Islet precursor cell (in vitro differentiated cells): ENCODE measurements around the gene TCIRG1.

Experiments used
- DNase-seq: peaks from one replicate; pipeline ENCODE4 v3.0.0-alpha.2; 2018

Gene TCIRG1

DNA sequence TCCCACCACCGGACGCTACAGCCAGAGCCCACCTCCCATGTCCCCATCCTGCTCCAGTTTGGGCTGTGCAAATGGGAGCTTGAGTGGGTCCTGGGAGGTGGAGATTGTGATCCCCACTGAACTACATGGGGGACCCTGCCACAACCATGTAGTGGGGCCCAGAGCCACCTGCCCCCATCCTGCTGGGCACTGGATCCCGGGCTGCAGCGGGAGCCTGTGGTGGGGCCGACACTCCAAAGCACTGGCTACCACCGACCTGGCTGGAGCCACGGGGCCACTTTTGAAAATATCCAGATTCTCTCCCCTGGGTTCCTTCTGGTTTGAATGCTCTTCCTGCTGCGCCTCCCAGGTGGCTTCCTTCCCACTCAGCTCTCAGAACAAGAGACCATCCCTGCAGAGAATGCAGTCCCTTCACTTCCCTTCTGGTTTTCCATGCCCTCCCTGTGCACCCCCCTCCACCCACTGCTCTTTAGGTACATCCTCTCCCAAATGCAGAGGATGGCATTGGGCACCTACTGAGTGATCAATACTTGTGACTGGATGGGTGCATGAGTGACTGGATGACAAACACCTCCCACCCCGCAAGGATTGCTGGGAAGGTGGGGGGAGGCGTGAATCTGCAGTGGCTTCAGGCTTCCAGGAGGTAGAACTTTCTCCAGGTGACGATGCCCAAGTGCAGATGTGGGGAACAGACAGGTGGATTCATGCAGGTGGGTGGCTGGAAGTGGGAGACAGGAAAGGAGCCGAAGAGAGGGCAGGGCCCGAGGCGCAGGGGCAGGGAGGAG is 34.1 kb upstream of the TCIRG1 start:
- DNase-seq: no peak

DNA sequence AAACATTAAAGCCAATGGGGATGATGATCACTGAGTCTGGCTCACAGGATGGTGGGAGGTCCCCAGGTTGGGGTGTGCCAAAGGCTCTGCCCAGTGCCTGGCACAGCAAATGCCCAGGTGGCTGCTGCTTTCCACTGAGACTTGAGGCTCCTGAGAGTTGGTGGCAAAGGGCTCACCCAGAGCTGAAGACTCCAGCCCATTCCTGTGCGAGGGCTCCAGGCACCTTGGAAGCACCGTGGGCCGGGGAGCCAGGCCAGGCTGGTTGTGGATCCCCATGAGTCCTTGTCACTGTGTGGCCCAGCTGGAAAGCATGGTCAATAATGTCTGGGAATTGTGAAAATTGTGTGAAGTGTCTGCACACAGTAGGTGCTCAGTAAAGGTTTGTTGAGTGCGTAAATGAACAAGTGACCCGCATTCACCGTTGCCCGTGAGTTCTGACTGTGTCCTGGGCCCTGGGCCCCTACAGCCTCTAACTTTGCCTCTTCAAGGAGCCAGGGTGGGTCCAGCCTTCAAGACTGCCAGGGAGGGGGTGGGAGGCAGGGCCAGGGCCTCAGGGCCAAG is 32.1 kb upstream of the TCIRG1 start:
- no peak for DNase-seq

DNA sequence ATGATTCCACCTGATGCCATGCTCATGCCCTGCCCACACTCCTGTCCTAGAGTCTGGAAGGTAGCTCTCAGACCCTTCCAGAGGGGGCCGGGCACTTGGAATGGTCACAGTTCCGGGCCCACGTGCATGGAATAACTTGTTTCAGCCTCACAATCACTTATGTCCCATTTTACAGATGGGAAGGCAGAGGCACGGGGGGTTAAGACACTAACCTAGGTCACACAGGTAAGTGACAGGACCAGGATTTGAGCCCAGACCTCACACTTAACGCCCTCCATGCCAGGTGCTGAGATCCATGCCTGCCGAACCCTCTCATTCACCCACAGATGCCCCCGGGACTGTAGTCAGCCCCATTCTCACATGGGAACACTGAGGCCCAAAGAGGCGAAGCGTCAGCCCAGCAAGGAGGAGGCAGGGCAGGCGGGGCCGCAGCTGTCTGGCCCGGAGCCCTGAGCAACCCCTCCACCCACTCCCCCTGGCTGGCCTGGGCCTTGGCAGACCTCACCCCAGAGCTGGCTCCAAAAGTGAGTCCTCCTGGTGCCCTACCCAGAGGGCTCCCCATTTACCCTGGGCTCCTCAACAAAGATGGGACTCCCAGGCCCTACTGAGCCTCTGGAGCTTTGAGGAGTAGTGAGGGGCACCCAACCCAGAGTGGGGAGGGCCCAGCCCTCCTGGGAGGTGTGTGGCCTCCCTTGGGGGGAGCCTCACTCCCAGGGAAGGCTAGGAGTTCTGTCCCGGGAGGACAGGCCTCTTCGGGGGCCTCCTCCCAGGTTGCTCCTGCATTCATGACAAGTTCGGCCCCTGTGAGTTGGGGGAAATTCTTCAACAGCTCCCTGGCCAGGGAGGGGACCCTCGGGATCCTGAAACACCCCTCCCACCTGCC is 31.1 kb upstream of the TCIRG1 start:
- DNase-seq: no peak

DNA sequence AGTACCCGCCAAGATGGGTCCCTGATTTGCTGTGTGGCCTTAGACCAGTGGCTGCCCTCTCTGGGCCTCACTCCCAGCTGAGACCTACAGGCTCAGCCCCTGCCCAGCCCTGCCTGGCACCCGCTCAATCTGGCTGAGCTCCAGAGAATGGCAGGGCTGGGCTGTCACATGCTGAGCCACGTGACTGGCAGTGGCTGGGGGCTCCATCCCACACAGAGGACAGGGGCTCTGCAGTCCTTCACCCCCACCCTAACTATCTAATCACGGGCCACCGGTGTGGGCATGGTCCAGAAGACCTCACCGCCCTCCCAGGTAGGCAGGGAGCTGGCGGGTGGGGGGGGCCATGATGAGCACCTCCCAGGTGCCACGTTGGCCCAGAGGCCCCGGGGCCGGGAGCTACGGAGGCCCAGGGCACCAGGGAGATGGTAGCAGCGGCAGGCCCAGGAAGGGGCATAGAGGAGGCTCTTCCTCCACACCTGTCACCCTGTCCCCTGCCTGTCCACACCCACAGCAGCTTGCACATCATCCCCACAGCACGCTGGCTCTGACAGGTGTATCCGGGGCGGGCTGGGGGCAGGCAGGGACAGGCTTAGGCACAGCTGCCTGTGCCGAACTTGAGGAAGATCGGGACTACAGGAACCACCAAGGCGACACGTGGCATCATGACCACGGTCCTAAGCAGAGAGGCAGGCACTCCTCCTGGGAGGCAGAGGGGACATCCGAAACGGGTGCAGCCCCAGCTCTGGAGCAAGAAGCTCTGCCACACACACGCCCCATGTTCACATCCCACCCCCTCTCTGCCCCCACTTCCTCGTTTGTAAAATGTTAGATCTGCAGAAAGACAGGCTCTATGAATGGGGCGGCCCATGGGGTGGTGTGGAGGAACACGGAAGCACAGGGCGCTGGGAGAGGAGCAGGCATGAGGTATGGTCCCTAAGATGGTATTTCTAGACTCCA is 30.2 kb upstream of the TCIRG1 start:
- DNase-seq: no peak

DNA sequence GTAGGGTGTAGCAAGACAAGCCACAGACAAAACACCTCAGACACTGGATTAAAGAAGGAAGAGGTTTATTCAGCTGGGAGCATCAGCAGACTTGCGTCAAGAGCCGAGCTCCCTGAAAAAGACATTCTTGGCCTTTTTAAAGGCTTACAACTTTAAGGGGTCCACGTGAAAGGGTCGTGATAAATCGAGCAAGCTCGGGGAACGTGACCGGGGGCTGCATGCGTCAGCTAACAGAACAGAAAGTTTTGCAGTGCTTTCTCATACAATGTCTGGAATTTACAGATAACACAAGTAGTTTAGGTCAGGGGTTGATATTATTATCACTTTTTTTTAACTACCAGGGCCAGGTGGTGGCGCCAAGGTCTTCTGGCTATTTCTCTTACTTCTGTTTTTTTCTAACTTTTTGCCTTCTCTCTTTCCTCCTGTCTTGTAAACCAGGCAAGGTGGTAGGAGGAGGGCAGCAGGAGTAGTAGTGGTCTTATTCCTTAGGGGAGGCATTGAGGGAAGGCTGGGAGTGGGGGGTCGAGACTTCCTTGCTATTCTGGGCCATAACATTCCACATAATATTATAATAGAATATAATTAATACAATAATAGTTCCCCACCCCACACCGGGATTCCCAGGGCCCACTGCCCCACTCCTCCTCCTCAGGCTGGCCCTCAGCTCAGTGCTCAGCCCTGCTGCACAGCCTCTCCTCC is 29.3 kb upstream of the TCIRG1 start:
- no peak for DNase-seq

DNA sequence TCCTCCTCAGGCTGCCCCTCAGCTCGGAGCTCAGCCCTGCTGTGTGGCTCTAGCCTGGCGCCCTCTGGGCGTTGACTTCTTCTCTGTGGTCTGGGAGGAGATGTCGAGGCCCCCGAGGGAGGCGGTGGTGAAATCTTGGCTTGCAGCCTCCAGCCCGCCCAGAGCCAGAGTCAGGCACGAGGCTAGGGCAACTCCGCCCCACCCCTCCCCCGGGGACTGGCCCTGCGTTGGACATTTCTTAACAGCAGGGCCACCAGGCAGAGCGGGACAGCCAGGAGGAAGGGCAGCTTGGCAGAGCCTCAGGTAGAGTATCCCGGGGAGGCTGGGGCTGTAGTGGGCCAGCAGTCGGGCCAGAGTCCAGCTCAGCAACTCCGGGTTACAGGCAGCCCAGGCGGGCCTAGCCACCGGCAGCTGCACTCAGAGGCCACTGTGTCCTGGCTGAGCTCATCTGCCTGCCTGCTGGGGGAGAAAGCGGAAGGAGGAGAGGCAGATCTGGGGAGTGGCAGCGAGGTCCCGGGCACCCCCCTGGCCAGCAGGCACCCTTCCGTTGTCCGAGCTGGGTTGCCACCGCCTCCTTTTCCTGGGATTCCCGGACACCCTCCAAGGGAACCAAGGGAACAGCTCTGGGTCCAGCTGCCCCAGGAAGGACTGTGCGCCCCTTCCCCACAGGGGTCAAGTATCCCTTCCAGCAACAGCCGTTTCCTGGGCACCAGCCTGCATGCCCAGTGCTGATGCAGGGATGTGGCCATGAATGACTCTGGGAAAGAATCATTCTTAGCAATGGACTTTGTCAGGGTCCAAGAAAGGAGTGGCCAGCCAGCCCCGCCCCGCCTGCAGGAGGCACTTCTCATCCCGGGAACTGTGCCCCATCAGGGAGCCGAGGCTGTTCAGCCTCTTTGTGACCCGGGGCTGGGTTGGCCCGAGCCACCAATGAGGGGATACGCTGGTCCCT is 28.5 kb upstream of the TCIRG1 start, which contains the start of gene ALDH3B1:
Gene ALDH3B1, plus strand, starts transcription at position 238 of the 952 bp plus-strand sequence. CDS start 4,971 bp downstream, outside the sequence.
- peak; percentile 91 for DNase-seq

DNA sequence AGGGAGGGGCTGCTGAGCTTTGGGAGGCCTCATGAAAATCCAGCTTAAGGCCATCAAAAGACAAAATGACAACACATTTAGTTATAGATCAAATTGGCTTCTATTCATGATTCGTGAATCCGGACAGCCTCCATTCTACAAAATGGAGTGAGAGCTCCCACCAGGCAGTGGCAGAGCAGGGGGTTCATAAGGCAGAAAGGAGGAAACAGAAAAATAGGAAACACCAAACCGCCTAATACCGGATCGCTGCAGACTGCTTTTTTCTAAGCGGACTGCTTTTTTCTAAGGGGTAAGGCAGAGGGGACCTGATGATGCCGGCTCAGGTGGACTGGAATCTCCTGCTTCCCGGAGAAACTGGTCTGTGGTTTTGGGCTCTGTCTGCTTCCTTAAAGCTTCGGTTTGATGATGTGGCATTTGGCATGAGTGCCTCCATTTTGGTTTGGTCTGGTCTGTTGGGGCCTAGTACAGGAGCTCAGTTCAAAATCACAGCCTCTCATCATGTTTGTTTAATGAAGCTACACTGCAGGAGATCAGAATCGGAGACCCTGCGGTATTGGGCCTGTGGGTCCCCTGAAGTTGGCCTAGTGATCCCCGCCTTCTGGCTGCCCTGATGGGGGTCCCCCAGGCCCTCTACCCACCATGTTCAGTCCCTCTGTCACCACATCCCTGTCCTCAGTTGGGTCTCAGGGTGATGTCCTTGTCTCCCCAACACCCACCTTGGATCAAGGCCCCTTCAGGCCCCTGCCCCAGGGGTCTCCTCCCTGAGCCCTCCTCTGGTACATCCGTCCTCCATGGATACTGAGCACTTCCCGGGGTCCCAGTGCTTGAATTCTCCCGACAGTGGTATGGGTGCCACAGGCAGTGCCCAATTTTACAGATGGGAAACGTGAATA is 27.5 kb upstream of the TCIRG1 start:
- no peak for DNase-seq

DNA sequence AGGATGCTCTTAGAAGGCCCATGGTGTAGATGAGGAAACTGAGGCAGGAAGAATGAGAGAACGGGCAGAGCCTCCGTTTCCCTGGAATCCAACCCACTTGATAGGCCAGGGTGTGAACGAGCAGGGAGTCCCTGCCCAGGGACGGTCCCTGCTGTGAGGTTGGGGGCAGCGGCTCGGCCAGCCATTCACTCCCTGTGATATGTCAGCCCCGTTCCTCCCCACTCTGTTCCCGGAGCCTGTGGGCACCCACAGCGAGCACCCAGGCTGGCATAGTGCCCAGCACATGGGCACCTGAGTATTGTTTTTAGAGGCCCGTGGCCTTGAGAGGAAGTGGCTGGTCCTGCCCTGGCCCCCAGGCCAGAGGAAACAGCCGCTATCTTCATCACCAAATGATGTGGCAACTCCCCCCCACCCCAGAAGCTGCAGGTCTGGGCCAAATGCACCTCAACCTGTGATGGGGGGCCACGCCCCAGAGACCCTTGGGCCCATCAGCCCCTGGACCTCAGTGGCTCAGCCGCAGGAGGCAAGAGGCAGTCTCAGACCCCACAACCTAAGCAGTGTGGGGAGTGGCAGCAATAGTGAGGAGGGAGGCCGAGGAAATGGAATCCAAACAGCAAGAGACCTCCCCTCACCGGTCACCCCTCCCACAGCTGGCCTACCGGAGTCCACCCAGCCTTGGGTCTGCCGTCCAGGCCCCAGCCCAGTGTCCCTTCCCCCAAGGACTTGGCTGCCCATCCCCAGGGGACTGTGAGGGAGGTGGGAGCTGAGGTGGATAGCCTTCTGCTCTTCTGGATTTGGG is 26.6 kb upstream of the TCIRG1 start:
- no peak for DNase-seq

DNA sequence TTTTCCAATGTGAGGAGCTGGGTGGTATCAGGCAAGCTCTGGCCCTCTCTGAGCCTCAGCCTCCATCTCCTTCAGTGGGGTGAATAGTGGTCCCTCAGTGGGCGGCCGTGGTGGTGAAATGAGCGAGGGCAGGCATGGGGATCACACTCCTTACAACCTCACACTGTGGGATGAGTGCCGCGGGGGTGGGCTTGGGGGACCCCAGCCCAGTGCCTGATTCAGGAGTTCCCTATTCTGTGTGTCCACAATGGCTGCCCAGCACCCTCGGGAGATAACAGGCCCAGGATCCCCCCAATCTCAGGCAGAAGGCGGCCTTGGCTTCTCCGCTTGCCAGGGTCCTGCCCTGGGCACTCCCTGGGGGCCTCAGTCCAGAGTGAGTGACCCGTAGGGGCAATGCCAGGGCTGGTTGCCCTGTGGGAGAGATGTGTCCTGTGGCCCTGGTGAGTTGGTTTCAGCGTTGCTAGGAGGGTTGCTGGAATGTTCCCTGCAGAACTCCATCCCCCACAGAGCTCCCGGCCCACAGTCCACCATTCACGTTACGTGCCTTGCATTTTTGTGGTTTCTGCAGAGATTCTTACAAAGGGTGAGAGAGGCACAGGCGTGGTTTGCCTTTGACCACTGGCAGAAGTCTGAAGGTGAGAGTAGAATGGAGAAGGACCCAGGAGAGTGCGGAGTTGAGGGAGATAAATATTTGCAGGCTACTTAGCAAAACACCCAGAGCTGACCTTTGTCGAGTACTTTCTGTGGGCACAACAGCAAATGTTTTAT is 25.8 kb upstream of the TCIRG1 start:
- peak; percentile 95 for DNase-seq

DNA sequence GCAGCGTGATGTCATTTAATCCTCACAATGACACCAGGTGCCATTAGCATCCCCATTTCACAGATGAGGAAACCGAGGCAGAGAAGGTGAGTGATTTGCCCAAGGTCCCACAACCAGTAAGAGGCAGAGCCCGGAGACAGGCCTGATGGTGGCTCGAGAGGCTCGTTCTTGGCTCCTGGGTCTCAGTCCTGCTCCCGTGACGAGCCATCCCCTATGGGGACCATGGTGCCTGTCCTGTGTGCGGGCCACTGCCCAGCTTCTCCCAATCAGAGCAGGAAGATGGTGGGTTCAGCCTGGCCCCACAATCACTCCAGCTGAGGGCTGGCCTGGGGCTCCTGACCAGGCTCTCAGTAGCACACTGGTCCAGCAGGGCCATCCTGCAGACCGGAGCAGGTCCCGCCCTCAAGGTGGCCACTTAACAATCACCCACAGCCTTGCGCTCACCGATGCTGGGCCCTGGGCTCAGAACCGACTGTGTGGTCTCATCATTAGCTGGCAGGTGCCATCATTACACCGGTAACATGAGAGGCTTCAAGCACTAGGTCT is 25.1 kb upstream of the TCIRG1 start:
- DNase-seq: no peak

DNA sequence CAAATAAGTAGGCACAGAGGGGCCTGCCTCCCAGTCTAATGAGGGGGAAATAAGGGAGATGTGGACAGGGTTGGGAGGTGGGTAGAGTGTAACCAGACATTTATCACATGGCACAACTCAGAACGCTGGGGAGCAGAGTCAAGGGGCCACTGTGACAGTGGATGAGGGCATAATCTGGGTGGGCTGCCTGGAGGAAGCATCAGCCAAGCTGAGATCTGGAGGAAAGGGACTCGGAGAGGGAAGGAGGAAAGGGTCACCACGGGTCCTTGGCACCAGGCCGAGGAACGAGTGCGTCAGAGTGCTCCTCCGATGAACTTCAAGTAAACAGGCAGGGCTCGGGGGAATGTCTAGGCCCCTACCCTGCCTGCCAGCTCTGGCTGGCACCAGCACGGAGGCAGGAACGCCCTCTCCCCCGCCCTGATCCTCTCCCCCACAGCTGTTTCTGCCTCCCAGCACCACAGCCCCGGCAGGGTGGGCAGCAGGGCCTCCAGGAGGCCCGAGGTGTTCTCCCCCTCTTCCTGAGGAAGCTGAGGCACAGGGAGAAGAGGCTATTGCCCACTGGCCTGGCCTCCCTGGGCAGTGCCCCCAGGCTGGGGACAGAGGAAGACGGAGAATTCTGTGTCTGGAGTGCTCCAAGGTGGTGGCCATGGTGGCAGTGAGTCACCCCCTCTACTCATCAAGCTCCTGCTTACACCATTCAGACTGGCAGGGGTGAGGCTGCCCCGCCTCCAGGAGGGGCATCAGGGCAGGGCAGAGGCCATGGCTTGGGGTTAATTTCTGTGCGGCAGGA is 24.5 kb upstream of the TCIRG1 start:
- peak; percentile 73 for DNase-seq

DNA sequence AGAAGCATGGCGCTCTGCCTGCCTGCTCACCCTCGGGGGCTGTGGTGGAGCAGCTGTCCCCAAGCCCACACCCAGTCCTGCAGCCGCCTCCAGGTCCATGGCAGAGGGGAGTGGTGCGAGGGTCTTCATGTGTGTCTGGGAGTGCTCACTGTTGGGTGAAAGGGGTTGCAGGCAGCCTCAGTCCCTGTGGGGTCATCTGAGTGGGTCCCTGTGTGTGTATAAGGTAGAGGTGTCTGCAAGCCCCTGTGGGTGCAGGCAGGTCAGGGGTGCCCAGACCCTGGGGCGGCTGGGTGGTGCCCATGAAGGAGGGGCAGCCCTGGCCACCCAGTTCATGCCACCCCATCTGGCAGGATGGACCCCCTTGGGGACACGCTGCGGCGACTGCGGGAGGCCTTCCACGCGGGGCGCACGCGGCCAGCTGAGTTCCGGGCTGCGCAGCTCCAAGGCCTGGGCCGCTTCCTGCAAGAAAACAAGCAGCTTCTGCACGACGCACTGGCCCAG is 23.8 kb upstream of the TCIRG1 start:
- DNase-seq: no peak

DNA sequence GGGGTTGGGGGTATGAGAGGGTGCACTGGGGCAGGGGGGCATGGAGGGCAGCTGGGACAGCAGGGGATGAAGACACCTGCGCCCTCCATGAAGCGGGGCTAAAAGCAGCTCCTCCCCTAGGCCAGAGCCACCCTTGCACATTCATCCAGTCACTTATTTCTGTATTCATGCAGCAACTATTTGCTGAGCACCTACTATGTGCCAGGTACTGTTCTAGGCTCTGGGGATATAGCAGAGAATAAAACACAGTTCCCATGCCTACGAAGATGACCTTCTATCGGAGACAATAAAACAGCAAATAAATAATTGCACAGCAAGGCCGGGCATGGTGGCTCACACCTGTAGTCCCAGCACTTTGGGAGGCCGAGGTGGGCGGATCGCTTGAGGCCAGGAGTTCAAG is 23.4 kb upstream of the TCIRG1 start:
- DNase-seq: no peak

DNA sequence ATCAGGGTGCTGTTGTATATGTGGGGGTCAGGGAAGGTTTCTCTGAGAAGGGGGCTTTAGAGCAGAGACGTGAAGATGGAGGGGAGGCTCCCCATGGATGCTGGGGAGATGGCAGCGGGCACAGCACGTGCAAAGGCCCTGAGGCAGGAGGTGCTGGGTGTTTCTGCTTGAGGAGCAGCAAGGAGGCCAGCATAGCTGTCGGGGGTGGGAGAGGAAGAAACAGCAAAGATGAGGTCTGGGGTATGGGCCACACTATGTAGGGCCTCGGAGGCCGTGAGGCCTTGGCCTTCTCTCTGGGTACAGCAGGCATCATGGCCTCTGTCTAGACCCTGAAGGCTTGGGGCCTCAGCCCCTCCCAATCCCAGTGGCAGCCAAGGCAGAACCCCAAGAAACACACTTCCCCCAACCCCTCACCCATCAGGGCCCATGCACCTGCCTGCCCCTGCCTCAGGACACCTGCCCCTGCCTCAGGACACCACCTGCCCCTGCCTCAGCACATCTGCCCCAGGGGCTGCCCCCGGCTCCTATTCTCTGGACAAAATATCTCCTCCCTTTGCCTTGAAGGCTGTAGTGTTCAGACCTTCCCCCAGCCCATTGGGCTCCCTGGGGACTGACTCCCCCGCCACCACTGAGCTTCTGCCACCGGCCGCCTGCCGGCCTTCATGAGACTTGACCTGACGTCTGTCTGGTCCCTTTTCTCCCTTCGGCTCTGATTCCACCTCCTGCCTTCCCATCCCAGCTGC is 22.5 kb upstream of the TCIRG1 start:
- DNase-seq: no peak

DNA sequence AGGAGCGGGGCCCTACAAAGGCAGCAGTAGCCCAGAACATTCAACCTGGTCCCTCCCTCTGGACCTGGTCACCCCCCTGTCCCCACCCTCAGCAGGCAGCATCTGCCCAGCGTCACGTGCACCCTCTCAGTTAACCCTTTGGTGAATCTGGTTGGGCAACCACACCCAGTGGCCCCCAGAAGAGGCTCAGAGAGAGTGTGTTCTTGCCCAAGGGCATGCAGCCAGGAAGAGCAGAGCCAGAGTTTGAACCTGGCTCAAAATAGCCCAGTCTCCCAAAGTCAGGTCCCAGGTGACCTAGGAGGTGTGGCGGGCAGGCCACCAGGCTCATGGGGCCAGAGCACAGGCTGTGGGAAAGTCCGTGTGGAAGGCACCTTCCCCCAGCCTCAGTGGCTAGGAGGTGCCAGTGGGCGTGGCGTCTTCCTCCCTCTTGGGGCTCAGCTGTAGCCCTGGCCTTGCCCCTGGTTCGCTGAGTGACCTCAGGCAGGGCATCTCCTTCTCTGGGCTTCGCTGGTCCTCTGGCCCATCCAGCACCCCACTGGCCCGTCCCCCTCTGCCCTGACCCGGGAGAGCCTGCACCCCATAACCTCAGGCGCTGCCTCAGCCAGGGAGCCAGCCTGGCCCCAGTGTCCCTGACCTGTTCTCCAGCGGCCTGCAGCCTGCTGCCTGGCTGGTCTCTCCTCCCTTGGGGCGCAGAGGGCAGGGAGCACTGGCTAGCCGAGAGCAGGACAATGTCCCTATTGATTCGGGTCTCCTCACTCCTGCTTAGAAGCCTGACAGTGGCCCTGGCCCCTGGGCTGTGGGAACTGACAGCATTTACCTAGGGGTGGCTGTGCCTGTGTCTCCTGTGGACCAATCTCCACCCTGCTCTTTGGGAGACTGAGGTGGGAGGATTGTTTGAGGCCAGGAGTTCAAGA is 21.7 kb upstream of the TCIRG1 start:
- peak; percentile 92 for DNase-seq
